ENCODE measurements around the gene STK16. TPM values are rescaled to one million over a fixed set of nuclear protein-coding genes. Genes with fewer than 3 reads are reported as not detected.

Gene STK16
- total and polyA plus RNA-seq, 2 of the 13 experiments (the other 11 are each of a cell fraction or from before 2014, with no cell fraction given), result 28.0 to 50.9 TPM

DNA sequence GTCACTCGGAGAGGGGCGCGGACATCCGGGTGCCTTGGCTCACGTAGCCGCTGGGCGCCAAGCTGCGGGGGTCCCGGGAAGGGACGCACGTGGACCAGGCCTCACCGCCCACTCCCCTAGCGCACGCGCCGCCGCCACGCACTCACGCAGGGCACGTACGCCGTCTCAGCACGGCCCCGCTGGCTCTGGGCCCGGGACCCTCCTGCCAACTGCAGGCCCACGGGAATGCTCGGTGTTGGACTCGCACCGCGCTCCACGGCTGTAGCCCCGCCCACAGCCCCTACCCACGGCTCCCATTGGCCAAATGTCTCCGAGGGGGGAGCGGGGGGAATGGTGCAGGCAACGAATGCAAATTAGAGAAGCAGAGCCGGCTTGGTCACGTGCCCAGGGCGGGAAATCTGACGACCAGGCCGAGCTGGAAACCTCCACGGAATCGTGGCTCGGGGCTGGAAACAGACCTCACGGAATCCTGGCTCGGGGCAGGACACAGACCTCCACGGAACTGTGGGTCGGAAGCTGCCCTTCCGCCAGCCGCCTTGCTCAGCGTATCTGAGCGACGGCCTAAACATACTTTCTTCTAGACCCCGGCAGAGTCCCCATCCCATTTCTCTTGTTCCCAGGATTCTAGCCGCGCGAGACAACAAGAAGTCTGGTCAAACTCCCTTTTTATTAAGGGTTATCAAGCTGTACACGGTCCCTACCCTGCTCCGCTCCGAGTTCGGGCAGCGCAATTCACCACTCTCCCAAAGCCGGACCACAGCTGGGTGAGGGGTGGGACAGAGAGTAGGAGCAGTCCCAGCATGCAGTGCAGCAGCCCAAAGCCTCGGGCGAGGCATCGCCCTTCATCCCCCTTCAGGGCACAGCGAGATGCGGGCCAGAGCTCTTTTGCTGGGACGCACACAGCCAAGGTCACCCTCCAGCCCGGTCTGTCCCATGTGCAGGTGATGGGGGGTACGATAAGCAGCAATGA, 26.3 kb upstream of the STK16 start, which contains the start of gene ABCB6 (continued):
- TF ChIP-seq NR3C1 (CRISPR knock-in tag; IDR thresholded peaks at IDR 0.05) (no peak), CCAR2 (optimal IDR thresholded peaks at IDR 0.05; ENCODE audit: low read depth, low read length) (no peak), FOXA3 (CRISPR knock-in tag; IDR thresholded peaks at IDR 0.05) (peak; percentile 71), ZNF326 (CRISPR knock-in tag; IDR thresholded peaks at IDR 0.05; ENCODE audit: borderline replicate concordance) (no peak; the same call in 1 of the 2 replicates), ZSCAN22 (CRISPR knock-in tag; IDR thresholded peaks at IDR 0.05) (no peak; the same call in 1 of the 2 replicates), ISX (CRISPR knock-in tag; conservative IDR thresholded peaks at IDR 0.05) (peak; percentile 84; the same call in 1 of the 2 replicates), MEF2D (CRISPR knock-in tag; IDR thresholded peaks at IDR 0.05) (peak; percentile 50; the same call in 1 of the 2 replicates), ZNF343 (CRISPR knock-in tag; IDR thresholded peaks at IDR 0.05) (no peak), SPEN (CRISPR knock-in tag; IDR thresholded peaks at IDR 0.05; ENCODE audit: low read depth) (peak; percentile 98), NR2F2 (IDR thresholded peaks at IDR 0.05; ENCODE audit: borderline replicate concordance, low read depth) (no peak; the same call in 1 of the 2 replicates)
- TF ChIP-seq, protein P1, sequence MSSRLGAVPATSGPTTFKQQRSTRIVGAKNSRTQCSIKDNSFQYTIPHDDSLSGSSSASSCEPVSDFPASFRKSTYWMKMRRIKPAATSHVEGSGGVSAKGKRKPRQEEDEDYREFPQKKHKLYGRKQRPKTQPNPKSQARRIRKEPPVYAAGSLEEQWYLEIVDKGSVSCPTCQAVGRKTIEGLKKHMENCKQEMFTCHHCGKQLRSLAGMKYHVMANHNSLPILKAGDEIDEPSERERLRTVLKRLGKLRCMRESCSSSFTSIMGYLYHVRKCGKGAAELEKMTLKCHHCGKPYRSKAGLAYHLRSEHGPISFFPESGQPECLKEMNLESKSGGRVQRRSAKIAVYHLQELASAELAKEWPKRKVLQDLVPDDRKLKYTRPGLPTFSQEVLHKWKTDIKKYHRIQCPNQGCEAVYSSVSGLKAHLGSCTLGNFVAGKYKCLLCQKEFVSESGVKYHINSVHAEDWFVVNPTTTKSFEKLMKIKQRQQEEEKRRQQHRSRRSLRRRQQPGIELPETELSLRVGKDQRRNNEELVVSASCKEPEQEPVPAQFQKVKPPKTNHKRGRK (CRISPR knock-in tag; IDR thresholded peaks at IDR 0.05), result peak; percentile 53; the same call in 1 of the 2 replicates
- TF ChIP-seq, protein P2, sequence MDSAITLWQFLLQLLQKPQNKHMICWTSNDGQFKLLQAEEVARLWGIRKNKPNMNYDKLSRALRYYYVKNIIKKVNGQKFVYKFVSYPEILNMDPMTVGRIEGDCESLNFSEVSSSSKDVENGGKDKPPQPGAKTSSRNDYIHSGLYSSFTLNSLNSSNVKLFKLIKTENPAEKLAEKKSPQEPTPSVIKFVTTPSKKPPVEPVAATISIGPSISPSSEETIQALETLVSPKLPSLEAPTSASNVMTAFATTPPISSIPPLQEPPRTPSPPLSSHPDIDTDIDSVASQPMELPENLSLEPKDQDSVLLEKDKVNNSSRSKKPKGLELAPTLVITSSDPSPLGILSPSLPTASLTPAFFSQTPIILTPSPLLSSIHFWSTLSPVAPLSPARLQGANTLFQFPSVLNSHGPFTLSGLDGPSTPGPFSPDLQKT (CRISPR knock-in tag; IDR thresholded peaks at IDR 0.05; ENCODE audit: borderline replicate concordance), result 0 out of 2 replicates have a peak, but pooled peaks have one; percentile 5
- TF ChIP-seq, protein P3, sequence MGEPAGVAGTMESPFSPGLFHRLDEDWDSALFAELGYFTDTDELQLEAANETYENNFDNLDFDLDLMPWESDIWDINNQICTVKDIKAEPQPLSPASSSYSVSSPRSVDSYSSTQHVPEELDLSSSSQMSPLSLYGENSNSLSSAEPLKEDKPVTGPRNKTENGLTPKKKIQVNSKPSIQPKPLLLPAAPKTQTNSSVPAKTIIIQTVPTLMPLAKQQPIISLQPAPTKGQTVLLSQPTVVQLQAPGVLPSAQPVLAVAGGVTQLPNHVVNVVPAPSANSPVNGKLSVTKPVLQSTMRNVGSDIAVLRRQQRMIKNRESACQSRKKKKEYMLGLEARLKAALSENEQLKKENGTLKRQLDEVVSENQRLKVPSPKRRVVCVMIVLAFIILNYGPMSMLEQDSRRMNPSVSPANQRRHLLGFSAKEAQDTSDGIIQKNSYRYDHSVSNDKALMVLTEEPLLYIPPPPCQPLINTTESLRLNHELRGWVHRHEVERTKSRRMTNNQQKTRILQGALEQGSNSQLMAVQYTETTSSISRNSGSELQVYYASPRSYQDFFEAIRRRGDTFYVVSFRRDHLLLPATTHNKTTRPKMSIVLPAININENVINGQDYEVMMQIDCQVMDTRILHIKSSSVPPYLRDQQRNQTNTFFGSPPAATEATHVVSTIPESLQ (CRISPR knock-in tag; conservative IDR thresholded peaks at IDR 0.05), result no peak
- TF ChIP-seq, protein P4, sequence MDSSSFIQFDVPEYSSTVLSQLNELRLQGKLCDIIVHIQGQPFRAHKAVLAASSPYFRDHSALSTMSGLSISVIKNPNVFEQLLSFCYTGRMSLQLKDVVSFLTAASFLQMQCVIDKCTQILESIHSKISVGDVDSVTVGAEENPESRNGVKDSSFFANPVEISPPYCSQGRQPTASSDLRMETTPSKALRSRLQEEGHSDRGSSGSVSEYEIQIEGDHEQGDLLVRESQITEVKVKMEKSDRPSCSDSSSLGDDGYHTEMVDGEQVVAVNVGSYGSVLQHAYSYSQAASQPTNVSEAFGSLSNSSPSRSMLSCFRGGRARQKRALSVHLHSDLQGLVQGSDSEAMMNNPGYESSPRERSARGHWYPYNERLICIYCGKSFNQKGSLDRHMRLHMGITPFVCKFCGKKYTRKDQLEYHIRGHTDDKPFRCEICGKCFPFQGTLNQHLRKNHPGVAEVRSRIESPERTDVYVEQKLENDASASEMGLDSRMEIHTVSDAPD (CRISPR knock-in tag; IDR thresholded peaks at IDR 0.05), result peak; percentile 94; the same call in 1 of the 2 replicates
- TF ChIP-seq, protein P5, sequence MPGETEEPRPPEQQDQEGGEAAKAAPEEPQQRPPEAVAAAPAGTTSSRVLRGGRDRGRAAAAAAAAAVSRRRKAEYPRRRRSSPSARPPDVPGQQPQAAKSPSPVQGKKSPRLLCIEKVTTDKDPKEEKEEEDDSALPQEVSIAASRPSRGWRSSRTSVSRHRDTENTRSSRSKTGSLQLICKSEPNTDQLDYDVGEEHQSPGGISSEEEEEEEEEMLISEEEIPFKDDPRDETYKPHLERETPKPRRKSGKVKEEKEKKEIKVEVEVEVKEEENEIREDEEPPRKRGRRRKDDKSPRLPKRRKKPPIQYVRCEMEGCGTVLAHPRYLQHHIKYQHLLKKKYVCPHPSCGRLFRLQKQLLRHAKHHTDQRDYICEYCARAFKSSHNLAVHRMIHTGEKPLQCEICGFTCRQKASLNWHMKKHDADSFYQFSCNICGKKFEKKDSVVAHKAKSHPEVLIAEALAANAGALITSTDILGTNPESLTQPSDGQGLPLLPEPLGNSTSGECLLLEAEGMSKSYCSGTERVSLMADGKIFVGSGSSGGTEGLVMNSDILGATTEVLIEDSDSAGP (CRISPR knock-in tag; IDR thresholded peaks at IDR 0.05; ENCODE audit: borderline replicate concordance), result peak; percentile 97
- TF ChIP-seq, protein P6, sequence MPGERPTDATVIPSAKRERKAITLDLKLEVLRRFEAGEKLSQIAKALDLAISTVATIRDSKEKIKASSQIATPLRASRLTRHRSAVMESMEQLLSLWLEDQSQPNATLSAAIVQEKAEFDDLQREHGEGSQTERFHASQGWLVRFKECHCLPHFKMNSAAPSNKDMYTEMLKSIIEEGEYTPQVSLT (CRISPR knock-in tag; IDR thresholded peaks at IDR 0.05; ENCODE audit: borderline replicate concordance, low read depth), result 0 out of 2 replicates have a peak, but pooled peaks have one; percentile 70
